HepG2 (cell line): ENCODE data around the gene GPR62. TPM values are rescaled to one million over a fixed set of nuclear protein-coding genes. Genes with fewer than 3 reads are reported as not detected.

ENCODE experiments used
- AGO2 ChIP-seq: fragments of 200-400 bp; formaldehyde crosslinking; optimal IDR thresholded peaks from 2 replicates; pipeline ENCODE3; 2017; ENCODE audit warnings: mild to moderate bottlenecking, low read depth, low read length, moderate library complexity
- CAMTA2 ChIP-seq: sonication (generic); formaldehyde crosslinking; IDR thresholded peaks from 2 replicates; pipeline ENCODE4 v1.4.0; 2020; ENCODE audit warnings: mild to moderate bottlenecking, missing genetic modification reagents, borderline replicate concordance
- CHCHD3 ChIP-seq: sonication (generic); formaldehyde crosslinking; IDR thresholded peaks from 2 replicates; pipeline ENCODE4 v1.8.0; 2022; ENCODE audit warnings: mild to moderate bottlenecking, missing genetic modification reagents, moderate library complexity
- DR1 ChIP-seq: sonication (generic); formaldehyde crosslinking; IDR thresholded peaks from 2 replicates; pipeline ENCODE4 v1.8.0; 2021; ENCODE audit warnings: mild to moderate bottlenecking, missing genetic modification reagents, inconsistent platforms
- NR2F6 ChIP-seq, 2 experiments: IDR thresholded peaks; 2 replicates each; pipeline ENCODE4 v1.6.1; 2016; ENCODE audit warnings: antibody characterized with exemption in 1 of 2, mild to moderate bottlenecking in 1 of 2
- POGZ ChIP-seq: sonication (generic); formaldehyde crosslinking; IDR thresholded peaks from 2 replicates; pipeline ENCODE4 v1.4.0; 2020; ENCODE audit warnings: mild to moderate bottlenecking, missing genetic modification reagents
- POLR2A ChIP-seq, 2 experiments: IDR thresholded peaks; 2 replicates each; pipeline ENCODE4 v1.6.1; 2011; ENCODE audit warnings: low read depth in 2 of 2, low read length in 2 of 2, mild to moderate bottlenecking in 1 of 2, moderate library complexity in 1 of 2; ENCODE audit not compliant: insufficient read depth in 1 of 2
- RFX1 ChIP-seq: fragments of 450-650 bp; IDR thresholded peaks from 2 replicates; pipeline ENCODE4 v1.6.1; 2017
- SMYD3 ChIP-seq: sonication (generic); formaldehyde crosslinking; IDR thresholded peaks from 2 replicates; pipeline ENCODE4 v1.8.1; 2023; ENCODE audit warnings: mild to moderate bottlenecking, missing genetic modification reagents
- SYNCRIP ChIP-seq: fragments of 200-400 bp; formaldehyde crosslinking; IDR thresholded peaks from 2 replicates; pipeline ENCODE4 v1.6.1; 2018; ENCODE audit warnings: mild to moderate bottlenecking, low read depth, low read length; ENCODE audit not compliant: insufficient read depth
- TEAD3 ChIP-seq: optimal IDR thresholded peaks from 2 replicates; pipeline ENCODE3; 2016; ENCODE audit warnings: borderline replicate concordance
- YY1 ChIP-seq: IDR thresholded peaks from 2 replicates; pipeline ENCODE4 v1.6.1; 2011; ENCODE audit warnings: low read length, low read depth, moderate library complexity, mild to moderate bottlenecking; ENCODE audit not compliant: insufficient read depth, insufficient replicate concordance
- ZFY ChIP-seq: sonication (generic); formaldehyde crosslinking; IDR thresholded peaks from 2 replicates; pipeline ENCODE4 v1.4.0; 2020; ENCODE audit warnings: missing genetic modification reagents
- ZMYM2 ChIP-seq: sonication (generic); formaldehyde crosslinking; IDR thresholded peaks from 2 replicates; pipeline ENCODE4 v1.8.0; 2022; ENCODE audit warnings: mild to moderate bottlenecking, missing genetic modification reagents
- ZNF230 ChIP-seq: sonication (generic); formaldehyde crosslinking; IDR thresholded peaks from 2 replicates; pipeline ENCODE4 v1.4.0; 2020; ENCODE audit warnings: mild to moderate bottlenecking, missing genetic modification reagents
- ZNF564 ChIP-seq: sonication (generic); formaldehyde crosslinking; IDR thresholded peaks from 2 replicates; pipeline ENCODE4 v1.8.1; 2023; ENCODE audit warnings: mild to moderate bottlenecking, missing genetic modification reagents
- ZNF614 ChIP-seq: IDR thresholded peaks from 2 replicates; pipeline ENCODE4 v1.6.1; 2018; ENCODE audit warnings: missing biosample characterization, missing genetic modification reagents, inconsistent platforms, borderline replicate concordance
- ZNF616 ChIP-seq: sonication (generic); formaldehyde crosslinking; IDR thresholded peaks from 2 replicates; pipeline ENCODE4 v1.5.0; 2020; ENCODE audit warnings: low read depth, mild to moderate bottlenecking, missing genetic modification reagents
- ZNF83 ChIP-seq: sonication (generic); formaldehyde crosslinking; IDR thresholded peaks from 2 replicates; pipeline ENCODE4 v1.4.0; 2020; ENCODE audit warnings: missing genetic modification reagents, mild to moderate bottlenecking, borderline replicate concordance
- polyA plus RNA-seq, 8 experiments: library from polyadenylated mRNA; depleted of rRNA in 3 of 8; stranded (reverse) in 7 of 8; unstranded in 1 of 8; fragments of >200 nt; fragmentation: Illumina TruSeq in 4 of 8; extraction: Trizol in 4 of 8; gene quantifications; 2 replicates each; pipeline versions ENCODE4 v1.2.1 to v1.2.3, GENCODE V29; 2011 to 2016; ENCODE audit warnings: low read depth in 4 of 8, missing spikeins in 1 of 8, mixed read lengths in 1 of 8; ENCODE audit not compliant: insufficient read depth in 1 of 8
- total RNA-seq, 5 experiments: library from RNA; depleted of rRNA; stranded (reverse); fragments of >200 nt; fragmentation: Illumina TruSeq; extraction: Trizol; gene quantifications; 2 replicates each; pipeline ENCODE4 v1.2.3, GENCODE V29; 2016; ENCODE audit warnings: low read depth in 1 of 5
- TF ChIP-seq, protein P1 (sequence below): sonication (generic); formaldehyde crosslinking; IDR thresholded peaks from 2 replicates; pipeline ENCODE4 v1.5.0; 2020; ENCODE audit warnings: mild to moderate bottlenecking, low read depth, missing genetic modification reagents, borderline replicate concordance
- TF ChIP-seq, protein P2 (sequence below): IDR thresholded peaks from 2 replicates; pipeline ENCODE4 v1.6.1; 2016; ENCODE audit warnings: mild to moderate bottlenecking
- TF ChIP-seq, protein P3 (sequence below): sonication (generic); formaldehyde crosslinking; IDR thresholded peaks from 2 replicates; pipeline ENCODE4 v1.9.0; 2022; ENCODE audit warnings: low read depth, missing genetic modification reagents
- TF ChIP-seq, protein P4 (sequence below): sonication (generic); formaldehyde crosslinking; IDR thresholded peaks from 2 replicates; pipeline ENCODE4 v1.4.0; 2020; ENCODE audit warnings: missing genetic modification reagents

The GPR62 gene
- total and polyA plus RNA-seq, 2 of the 13 experiments (the other 11 are each of a cell fraction or from before 2014, with no cell fraction given), result not detected

DNA sequence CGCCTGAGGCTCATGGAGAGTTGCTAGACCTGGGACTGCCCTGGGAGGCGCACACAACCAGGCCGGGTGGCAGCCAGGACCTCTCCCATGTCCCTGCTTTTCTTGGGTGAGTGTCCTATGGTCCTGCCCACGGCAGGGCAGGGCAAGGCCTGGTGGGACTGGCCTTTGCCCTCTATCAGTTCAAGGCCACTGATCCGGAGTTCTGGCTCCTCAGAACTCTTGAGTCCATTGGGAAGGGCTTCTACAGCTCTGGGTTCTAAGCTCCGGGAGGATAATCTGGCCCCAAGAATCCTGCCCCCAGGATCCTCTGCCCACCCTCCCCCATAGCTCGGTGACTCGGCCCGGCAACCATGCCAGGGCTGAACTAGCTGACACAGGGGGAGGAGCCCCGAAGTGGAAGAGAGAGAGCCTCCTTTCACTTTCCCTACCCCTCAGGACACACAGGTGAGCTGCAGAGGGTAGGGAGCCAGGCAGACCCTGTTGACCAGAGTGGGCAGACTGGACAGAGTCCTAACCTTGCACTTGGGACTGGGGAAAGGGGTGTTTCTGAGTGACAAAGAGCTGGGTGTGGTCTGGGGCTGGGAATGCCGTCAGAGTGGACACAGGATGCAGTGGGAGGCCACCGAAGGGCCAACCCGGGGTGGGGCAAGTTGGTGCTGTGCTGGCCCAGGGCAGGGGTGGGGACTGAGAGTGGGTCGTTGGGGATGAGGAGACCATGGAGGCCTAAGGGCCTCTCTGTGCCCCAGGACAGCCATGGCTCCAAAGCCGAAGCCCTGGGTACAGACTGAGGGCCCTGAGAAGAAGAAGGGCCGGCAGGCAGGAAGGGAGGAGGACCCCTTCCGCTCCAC, 12.4 kb upstream of the GPR62 start (continued):
- TF ChIP-seq ZNF83 (CRISPR knock-in tag), result no peak; the same call in 1 of the 2 replicates
- TF ChIP-seq NR2F6 (IDR thresholded peaks at IDR 0.05), result 0 out of 2 replicates have a peak, but pooled peaks have one; percentile 10
- TF ChIP-seq NR2F6 (CRISPR knock-in tag; IDR thresholded peaks at IDR 0.05), result peak; percentile 27; the same call in 1 of the 2 replicates
- peak in 1 of 2 experiments; percentile 59; a peak in 2 of 4 replicates for TF ChIP-seq POLR2A (IDR thresholded peaks at IDR 0.05; ENCODE audit: insufficient read depth in 1 of 2, low read depth in 2 of 2, low read length in 2 of 2)
- peak; percentile 7 for TF ChIP-seq TEAD3
- no peak for TF ChIP-seq RFX1
- TF ChIP-seq ZFY (CRISPR knock-in tag), result peak; percentile 49; the same call in 1 of the 2 replicates
- TF ChIP-seq ZMYM2, result no peak
- TF ChIP-seq DR1, result no peak; the same call in 1 of the 2 replicates
- TF ChIP-seq ZNF614, result peak; percentile 61; the same call in 1 of the 2 replicates
- TF ChIP-seq ZNF564 (CRISPR knock-in tag), result no peak
- peak; percentile 81 for TF ChIP-seq AGO2
- TF ChIP-seq, protein P1, sequence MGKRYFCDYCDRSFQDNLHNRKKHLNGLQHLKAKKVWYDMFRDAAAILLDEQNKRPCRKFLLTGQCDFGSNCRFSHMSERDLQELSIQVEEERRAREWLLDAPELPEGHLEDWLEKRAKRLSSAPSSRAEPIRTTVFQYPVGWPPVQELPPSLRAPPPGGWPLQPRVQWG (CRISPR knock-in tag), result no peak
- TF ChIP-seq, protein P2, sequence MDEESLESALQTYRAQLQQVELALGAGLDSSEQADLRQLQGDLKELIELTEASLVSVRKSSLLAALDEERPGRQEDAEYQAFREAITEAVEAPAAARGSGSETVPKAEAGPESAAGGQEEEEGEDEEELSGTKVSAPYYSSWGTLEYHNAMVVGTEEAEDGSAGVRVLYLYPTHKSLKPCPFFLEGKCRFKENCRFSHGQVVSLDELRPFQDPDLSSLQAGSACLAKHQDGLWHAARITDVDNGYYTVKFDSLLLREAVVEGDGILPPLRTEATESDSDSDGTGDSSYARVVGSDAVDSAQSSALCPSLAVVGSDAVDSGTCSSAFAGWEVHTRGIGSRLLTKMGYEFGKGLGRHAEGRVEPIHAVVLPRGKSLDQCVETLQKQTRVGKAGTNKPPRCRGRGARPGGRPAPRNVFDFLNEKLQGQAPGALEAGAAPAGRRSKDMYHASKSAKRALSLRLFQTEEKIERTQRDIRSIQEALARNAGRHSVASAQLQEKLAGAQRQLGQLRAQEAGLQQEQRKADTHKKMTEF (CRISPR knock-in tag), result peak; percentile 9; the same call in 1 of the 2 replicates
- TF ChIP-seq, protein P3, sequence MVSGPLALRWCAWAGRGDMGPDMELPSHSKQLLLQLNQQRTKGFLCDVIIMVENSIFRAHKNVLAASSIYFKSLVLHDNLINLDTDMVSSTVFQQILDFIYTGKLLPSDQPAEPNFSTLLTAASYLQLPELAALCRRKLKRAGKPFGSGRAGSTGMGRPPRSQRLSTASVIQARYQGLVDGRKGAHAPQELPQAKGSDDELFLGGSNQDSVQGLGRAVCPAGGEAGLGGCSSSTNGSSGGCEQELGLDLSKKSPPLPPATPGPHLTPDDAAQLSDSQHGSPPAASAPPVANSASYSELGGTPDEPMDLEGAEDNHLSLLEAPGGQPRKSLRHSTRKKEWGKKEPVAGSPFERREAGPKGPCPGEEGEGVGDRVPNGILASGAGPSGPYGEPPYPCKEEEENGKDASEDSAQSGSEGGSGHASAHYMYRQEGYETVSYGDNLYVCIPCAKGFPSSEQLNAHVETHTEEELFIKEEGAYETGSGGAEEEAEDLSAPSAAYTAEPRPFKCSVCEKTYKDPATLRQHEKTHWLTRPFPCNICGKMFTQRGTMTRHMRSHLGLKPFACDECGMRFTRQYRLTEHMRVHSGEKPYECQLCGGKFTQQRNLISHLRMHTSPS (CRISPR knock-in tag), result 0 out of 2 replicates have a peak, but pooled peaks have one; percentile 4
- TF ChIP-seq SMYD3 (CRISPR knock-in tag), result 0 out of 2 replicates have a peak, but pooled peaks have one; percentile 70
- TF ChIP-seq, protein P4, sequence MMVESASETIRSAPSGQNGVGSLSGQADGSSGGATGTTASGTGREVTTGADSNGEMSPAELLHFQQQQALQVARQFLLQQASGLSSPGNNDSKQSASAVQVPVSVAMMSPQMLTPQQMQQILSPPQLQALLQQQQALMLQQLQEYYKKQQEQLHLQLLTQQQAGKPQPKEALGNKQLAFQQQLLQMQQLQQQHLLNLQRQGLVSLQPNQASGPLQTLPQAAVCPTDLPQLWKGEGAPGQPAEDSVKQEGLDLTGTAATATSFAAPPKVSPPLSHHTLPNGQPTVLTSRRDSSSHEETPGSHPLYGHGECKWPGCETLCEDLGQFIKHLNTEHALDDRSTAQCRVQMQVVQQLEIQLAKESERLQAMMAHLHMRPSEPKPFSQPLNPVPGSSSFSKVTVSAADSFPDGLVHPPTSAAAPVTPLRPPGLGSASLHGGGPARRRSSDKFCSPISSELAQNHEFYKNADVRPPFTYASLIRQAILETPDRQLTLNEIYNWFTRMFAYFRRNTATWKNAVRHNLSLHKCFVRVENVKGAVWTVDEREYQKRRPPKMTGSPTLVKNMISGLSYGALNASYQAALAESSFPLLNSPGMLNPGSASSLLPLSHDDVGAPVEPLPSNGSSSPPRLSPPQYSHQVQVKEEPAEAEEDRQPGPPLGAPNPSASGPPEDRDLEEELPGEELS (CRISPR knock-in tag), result peak; percentile 41; the same call in 1 of the 2 replicates
- TF ChIP-seq ZNF230 (CRISPR knock-in tag), result no peak
- TF ChIP-seq ZNF616 (CRISPR knock-in tag), result peak; percentile 79; the same call in 1 of the 2 replicates
- TF ChIP-seq SYNCRIP, result no peak
- 0 out of 2 replicates have a peak, but pooled peaks have one; percentile 34 for TF ChIP-seq CHCHD3 (CRISPR knock-in tag)
- no peak for TF ChIP-seq YY1
- TF ChIP-seq CAMTA2 (CRISPR knock-in tag), result no peak; the same call in 1 of the 2 replicates
- TF ChIP-seq POGZ, result peak; percentile 5; the same call in 1 of the 2 replicates
